DOHH2 (cell line): ENCODE data around the gene PARVB.

Experiments
- H3F3A ChIP-seq: fragments of 200-600 bp; sonication (generic), shearing (Covaris generic); 2 replicates; pipeline ENCODE4 v1.6.0; 2016; ENCODE audit warnings: antibody characterized with exemption, mild to moderate bottlenecking; ENCODE audit not compliant: control insufficient read depth, insufficient read depth
- H3K27ac ChIP-seq: fragments of 200-600 bp; sonication (generic); 2 replicates; pipeline ENCODE4 v1.5.1; 2014; ENCODE audit warnings: low read depth, mild to moderate bottlenecking, low read length, moderate library complexity
- H3K27me3 ChIP-seq: fragments of 200-600 bp; sonication (generic); 2 replicates; pipeline ENCODE4 v1.6.1; 2014; ENCODE audit warnings: mild to moderate bottlenecking, low read length, mixed read lengths; ENCODE audit not compliant: control insufficient read depth
- H3K36me3 ChIP-seq: fragments of 200-600 bp; sonication (generic); 2 replicates; pipeline ENCODE4 v1.6.1; 2014; ENCODE audit warnings: mild to moderate bottlenecking, low read length, moderate library complexity, mixed read lengths; ENCODE audit not compliant: control insufficient read depth
- H3K4me1 ChIP-seq: fragments of 200-600 bp; sonication (generic); 2 replicates; pipeline ENCODE4 v1.6.1; 2014; ENCODE audit warnings: mild to moderate bottlenecking, low read length, mixed read lengths; ENCODE audit not compliant: control insufficient read depth
- H3K4me2 ChIP-seq: fragments of 200-600 bp; sonication (generic); 2 replicates; pipeline ENCODE4 v1.6.0; 2014; ENCODE audit warnings: mild to moderate bottlenecking, low read length, moderate library complexity
- H3K4me3 ChIP-seq: fragments of 200-600 bp; sonication (generic); 2 replicates; pipeline ENCODE4 v1.5.1; 2014; ENCODE audit warnings: mild to moderate bottlenecking, low read length, mixed read lengths
- H3K79me2 ChIP-seq: fragments of 200-600 bp; sonication (generic); 2 replicates; pipeline ENCODE4 v1.6.1; 2014; ENCODE audit warnings: mild to moderate bottlenecking, low read length, mixed read lengths; ENCODE audit not compliant: control insufficient read depth
- H3K9me2 ChIP-seq: fragments of 200-600 bp; sonication (generic); replicated peaks from 2 replicates; pipeline ENCODE4 v1.6.1; 2014; ENCODE audit warnings: mild to moderate bottlenecking, low read length, mixed read lengths; ENCODE audit not compliant: control insufficient read depth
- H3K9me3 ChIP-seq: fragments of 200-600 bp; sonication (generic); 2 replicates; pipeline ENCODE4 v1.6.1; 2014; ENCODE audit warnings: antibody characterized with exemption, low read length, mixed read lengths; ENCODE audit not compliant: control insufficient read depth, insufficient read depth
- H4K20me1 ChIP-seq: fragments of 200-600 bp; sonication (generic); 2 replicates; pipeline ENCODE4 v1.6.0; 2014; ENCODE audit warnings: low read depth, mild to moderate bottlenecking, antibody characterized with exemption, low read length, moderate library complexity; ENCODE audit not compliant: control insufficient read depth, insufficient read depth
- EZH2phosphoT487 ChIP-seq: fragments of 200-600 bp; sonication (generic); IDR thresholded peaks from 2 replicates; pipeline ENCODE4 v1.6.1; 2017; ENCODE audit warnings: borderline replicate concordance, mild to moderate bottlenecking, antibody characterized with exemption, low read length, moderate library complexity, mixed read lengths
- TF ChIP-seq, protein P1 (sequence below): fragments of 200-600 bp; sonication (generic); IDR thresholded peaks from one replicate; pipeline ENCODE4 v1.5.1; 2014; ENCODE audit warnings: antibody characterized with exemption, mild to moderate bottlenecking, low read depth, low read length; ENCODE audit not compliant: poor library complexity, severe bottlenecking

PARVB gene

GRCh38 chr22:44032126-44032730 is 8.1 kb downstream of the PARVB start:
- no peaks in the 10 kb centered on the region for H3K79me2 ChIP-seq
- H3K4me2 ChIP-seq: no peak overlapping the region
- H3K27me3 ChIP-seq: peaks cover 2% of the 10 kb centered on the region; the same call in 1 of the 2 replicates
- no peaks in the 10 kb centered on the region for H3K36me3 ChIP-seq
- H3K9me3 ChIP-seq: no peaks in the 10 kb centered on the region
- TF ChIP-seq EZH2phosphoT487: no peak
- TF ChIP-seq, protein P1, sequence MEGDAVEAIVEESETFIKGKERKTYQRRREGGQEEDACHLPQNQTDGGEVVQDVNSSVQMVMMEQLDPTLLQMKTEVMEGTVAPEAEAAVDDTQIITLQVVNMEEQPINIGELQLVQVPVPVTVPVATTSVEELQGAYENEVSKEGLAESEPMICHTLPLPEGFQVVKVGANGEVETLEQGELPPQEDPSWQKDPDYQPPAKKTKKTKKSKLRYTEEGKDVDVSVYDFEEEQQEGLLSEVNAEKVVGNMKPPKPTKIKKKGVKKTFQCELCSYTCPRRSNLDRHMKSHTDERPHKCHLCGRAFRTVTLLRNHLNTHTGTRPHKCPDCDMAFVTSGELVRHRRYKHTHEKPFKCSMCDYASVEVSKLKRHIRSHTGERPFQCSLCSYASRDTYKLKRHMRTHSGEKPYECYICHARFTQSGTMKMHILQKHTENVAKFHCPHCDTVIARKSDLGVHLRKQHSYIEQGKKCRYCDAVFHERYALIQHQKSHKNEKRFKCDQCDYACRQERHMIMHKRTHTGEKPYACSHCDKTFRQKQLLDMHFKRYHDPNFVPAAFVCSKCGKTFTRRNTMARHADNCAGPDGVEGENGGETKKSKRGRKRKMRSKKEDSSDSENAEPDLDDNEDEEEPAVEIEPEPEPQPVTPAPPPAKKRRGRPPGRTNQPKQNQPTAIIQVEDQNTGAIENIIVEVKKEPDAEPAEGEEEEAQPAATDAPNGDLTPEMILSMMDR: no peak
- peaks cover 26% of the 10 kb centered on the region for H3K4me1 ChIP-seq
- H4K20me1 ChIP-seq: no peaks in the 10 kb centered on the region
- H3K9me2 ChIP-seq: no peaks in the 10 kb centered on the region
- no peaks in the 10 kb centered on the region for H3F3A ChIP-seq
- H3K27ac ChIP-seq: no peak overlapping the region
- H3K4me3 ChIP-seq: no peak overlapping the region

DNA sequence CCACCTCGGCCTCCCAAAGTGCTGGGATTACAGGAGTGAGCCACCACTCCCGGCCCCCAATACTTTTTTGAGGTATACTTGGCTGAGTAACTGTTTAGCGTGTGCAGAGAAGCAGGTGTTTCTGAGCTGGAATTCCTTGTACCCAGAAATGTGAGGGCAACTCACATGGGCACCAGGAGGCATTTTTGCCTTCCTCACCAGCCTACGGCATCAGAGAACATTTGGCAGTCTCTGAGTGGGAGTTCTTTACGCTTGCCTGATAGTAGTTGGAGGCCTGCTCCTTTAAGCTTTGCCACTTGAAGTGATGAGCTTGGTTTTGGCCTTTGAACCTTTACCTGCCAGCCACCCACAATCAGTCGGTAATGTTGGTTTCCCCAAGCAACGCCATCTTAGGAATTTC is 9.2 kb downstream of the PARVB start:
- Histone ChIP-seq H3F3A (no peaks in the 10 kb centered on the region), H3K9me3 (no peaks in the 10 kb centered on the region), H3K4me2 (no peak overlapping the region), H3K27ac (no peak overlapping the region), H3K79me2 (no peaks in the 10 kb centered on the region), H3K9me2 (no peaks in the 10 kb centered on the region), H3K27me3 (no peaks in the 10 kb centered on the region), H3K4me1 (peaks cover 17% of the 10 kb centered on the region), H3K4me3 (no peak overlapping the region), H3K36me3 (no peaks in the 10 kb centered on the region), H4K20me1 (no peaks in the 10 kb centered on the region)
- TF ChIP-seq, protein P1: no peak
- TF ChIP-seq EZH2phosphoT487: no peak

GRCh38 chr22:44033694-44034093 is 9.6 kb downstream of the PARVB start:
- Histone ChIP-seq H3K4me1 (peaks cover 15% of the 10 kb centered on the region), H3K27me3 (no peaks in the 10 kb centered on the region), H3F3A (no peaks in the 10 kb centered on the region), H3K4me2 (no peak overlapping the region), H3K9me3 (no peaks in the 10 kb centered on the region), H3K9me2 (no peaks in the 10 kb centered on the region), H3K27ac (no peak overlapping the region), H4K20me1 (no peaks in the 10 kb centered on the region), H3K79me2 (no peaks in the 10 kb centered on the region), H3K36me3 (no peaks in the 10 kb centered on the region), H3K4me3 (no peak overlapping the region)
- no peak for TF ChIP-seq EZH2phosphoT487
- TF ChIP-seq, protein P1: no peak
